Activated naive CD8-positive, alpha-beta T cell (primary cell): Measurements from ENCODE around the gene FBXL7.

Experiments used
- H3K27ac Mint-ChIP-seq: one replicate; pipeline ENCODE4 v1.8.0; 2021; ENCODE audit warnings: mixed read lengths
- H3K27me3 Mint-ChIP-seq: one replicate; pipeline ENCODE4 v1.8.0; 2021; ENCODE audit warnings: mixed read lengths
- H3K36me3 Mint-ChIP-seq: one replicate; pipeline ENCODE4 v1.8.0; 2021; ENCODE audit warnings: mixed read lengths
- H3K4me1 Mint-ChIP-seq: one replicate; pipeline ENCODE4 v1.8.0; 2021; ENCODE audit warnings: low read depth, mixed read lengths
- H3K4me3 Mint-ChIP-seq: one replicate; pipeline ENCODE4 v1.8.0; 2021; ENCODE audit warnings: mild to moderate bottlenecking, mixed read lengths
- H3K9me3 Mint-ChIP-seq: one replicate; pipeline ENCODE4 v1.8.0; 2021; ENCODE audit warnings: low read depth, mixed read lengths

Gene FBXL7

DNA sequence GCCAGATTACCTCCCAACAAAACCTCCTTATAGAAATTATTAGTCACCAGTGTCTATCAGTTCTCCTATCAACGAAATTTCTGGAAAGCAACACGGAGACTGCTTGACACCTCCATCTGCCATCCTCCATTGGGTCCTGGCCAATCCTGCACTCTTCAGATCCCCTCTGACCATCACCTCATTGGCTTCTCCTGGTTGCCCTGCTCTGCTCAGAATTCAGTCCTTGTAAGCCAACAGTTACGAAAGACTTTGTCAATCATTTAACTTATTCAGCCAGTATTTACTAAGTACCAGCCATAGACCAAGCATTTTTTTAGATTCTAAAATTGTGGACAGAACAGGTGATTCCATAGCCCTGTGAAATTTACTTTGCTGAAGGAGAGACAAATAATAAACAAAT lies 451.1 kb downstream of the FBXL7 start:
- H3K4me1 Mint-ChIP-seq = no peaks in the 10 kb centered on the region
- H3K4me3 Mint-ChIP-seq = no peak overlapping the region
- no peak overlapping the region for H3K27ac Mint-ChIP-seq
- peaks cover 6% of the 10 kb centered on the region for H3K9me3 Mint-ChIP-seq
- H3K27me3 Mint-ChIP-seq = no peaks in the 10 kb centered on the region
- H3K36me3 Mint-ChIP-seq = no peaks in the 10 kb centered on the region

GRCh38 chr5:15951550-15951949 lies 451.6 kb downstream of the FBXL7 start:
- Mint-ChIP-seq H3K27me3 (no peaks in the 10 kb centered on the region), H3K4me3 (no peak overlapping the region), H3K9me3 (peaks cover 6% of the 10 kb centered on the region), H3K4me1 (no peaks in the 10 kb centered on the region), H3K36me3 (no peaks in the 10 kb centered on the region), H3K27ac (no peak overlapping the region)

- H3K4me1 Mint-ChIP-seq = no peaks in the 10 kb centered on the region
- no peaks in the 10 kb centered on the region for H3K27me3 Mint-ChIP-seq
Observed at GRCh38 chr5:15956622-15957021, 456.6 kb downstream of the FBXL7 start.

DNA sequence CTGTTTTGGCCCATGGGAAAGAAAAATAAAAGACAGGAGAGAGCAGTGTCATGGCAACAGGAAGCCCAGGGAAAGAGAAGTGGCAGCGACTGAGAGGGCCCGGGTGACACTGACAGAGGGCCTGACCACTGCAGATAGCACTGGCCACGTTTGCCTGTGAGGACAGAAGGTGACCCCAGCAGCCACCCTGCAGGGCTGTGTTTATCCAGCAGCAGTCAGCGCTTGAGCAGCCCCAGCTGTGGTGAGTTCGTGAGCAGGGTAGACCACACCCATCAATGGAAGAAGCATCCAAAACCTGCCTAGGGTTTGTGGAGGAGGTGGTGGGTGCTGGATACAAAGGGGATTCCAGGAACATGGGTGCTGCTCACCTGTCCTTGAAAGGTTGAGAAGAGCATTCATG lies 457.1 kb downstream of the FBXL7 start:
- H3K9me3 Mint-ChIP-seq = peaks cover 13% of the 10 kb centered on the region
- H3K4me3 Mint-ChIP-seq = no peak overlapping the region
- no peaks in the 10 kb centered on the region for H3K36me3 Mint-ChIP-seq
- no peaks in the 10 kb centered on the region for H3K27me3 Mint-ChIP-seq
- no peak overlapping the region for H3K27ac Mint-ChIP-seq
- H3K4me1 Mint-ChIP-seq = no peaks in the 10 kb centered on the region

More at GRCh38 chr5:15956622-15957021, 456.6 kb downstream of the FBXL7 start:
- Mint-ChIP-seq H3K27ac (no peak overlapping the region), H3K36me3 (no peaks in the 10 kb centered on the region), H3K9me3 (peaks cover 13% of the 10 kb centered on the region), H3K4me3 (no peak overlapping the region)

GRCh38 chr5:15959370-15960164 lies 459.6 kb downstream of the FBXL7 start:
- no peak overlapping the region for H3K4me3 Mint-ChIP-seq
- no peaks in the 10 kb centered on the region for H3K36me3 Mint-ChIP-seq
- H3K27ac Mint-ChIP-seq = no peak overlapping the region
- no peaks in the 10 kb centered on the region for H3K27me3 Mint-ChIP-seq
- H3K9me3 Mint-ChIP-seq = peaks cover 10% of the 10 kb centered on the region
- no peaks in the 10 kb centered on the region for H3K4me1 Mint-ChIP-seq

DNA sequence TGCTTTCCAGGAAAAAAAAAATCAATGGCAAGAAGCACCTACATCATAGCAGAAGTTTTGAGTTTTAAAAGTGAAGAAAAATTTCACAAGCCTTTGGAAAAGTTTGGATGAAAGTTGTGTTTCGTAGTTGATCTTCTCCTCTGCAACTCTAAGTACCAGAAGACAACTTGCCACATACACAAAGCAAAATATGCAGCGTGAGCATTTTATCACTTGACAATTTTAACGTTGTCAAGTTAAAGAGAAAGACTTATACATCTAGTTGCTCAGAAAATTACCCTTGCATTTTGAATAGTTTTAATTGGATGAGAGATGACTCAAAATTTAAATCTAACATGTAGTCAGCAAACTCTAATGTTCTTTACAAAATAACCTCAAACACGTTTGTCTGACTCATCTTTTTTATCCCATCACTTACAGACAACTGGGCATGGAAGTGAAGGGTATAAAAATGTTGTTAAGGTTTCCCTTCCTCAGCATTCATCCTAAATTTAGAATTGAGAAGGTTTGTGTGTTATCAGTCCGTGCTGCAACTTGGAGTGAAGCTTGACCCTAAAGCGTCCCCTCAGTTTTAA lies 466.2 kb downstream of the FBXL7 start:
- Mint-ChIP-seq H3K4me3 (no peak overlapping the region), H3K27ac (no peak overlapping the region), H3K9me3 (no peaks in the 10 kb centered on the region), H3K4me1 (no peaks in the 10 kb centered on the region), H3K36me3 (no peaks in the 10 kb centered on the region), H3K27me3 (no peaks in the 10 kb centered on the region)

GRCh38 chr5:15966651-15967050 lies 466.7 kb downstream of the FBXL7 start:
- H3K27ac Mint-ChIP-seq = no peak overlapping the region
- H3K36me3 Mint-ChIP-seq = no peaks in the 10 kb centered on the region
- no peak overlapping the region for H3K4me3 Mint-ChIP-seq
- no peaks in the 10 kb centered on the region for H3K27me3 Mint-ChIP-seq
- H3K4me1 Mint-ChIP-seq = no peaks in the 10 kb centered on the region
- no peaks in the 10 kb centered on the region for H3K9me3 Mint-ChIP-seq

- H3K27me3 Mint-ChIP-seq = no peaks in the 10 kb centered on the region
- H3K4me3 Mint-ChIP-seq = no peak overlapping the region
- H3K9me3 Mint-ChIP-seq = no peaks in the 10 kb centered on the region
- H3K27ac Mint-ChIP-seq = no peak overlapping the region
- no peaks in the 10 kb centered on the region for H3K4me1 Mint-ChIP-seq
- no peaks in the 10 kb centered on the region for H3K36me3 Mint-ChIP-seq
Observed at GRCh38 chr5:15968993-15969392, 469.0 kb downstream of the FBXL7 start.

DNA sequence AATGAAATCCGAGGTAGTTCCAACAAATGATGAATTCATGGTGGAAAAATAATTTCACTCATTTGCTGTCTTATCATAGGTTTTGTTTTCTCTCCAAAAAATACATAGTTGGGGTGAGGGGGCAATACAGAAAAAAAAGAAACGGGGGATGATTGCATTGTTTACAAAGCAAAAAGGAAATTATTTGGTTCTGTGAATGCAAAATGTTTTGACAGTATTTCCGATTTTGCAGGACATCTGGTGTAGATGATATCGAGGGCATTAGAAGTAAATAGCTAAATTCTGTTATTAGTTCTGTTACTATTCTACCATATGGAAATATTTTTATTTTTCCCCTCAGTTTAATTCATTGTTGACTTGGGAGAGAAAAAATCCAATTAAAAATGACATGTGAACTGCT lies 477.9 kb downstream of the FBXL7 start:
- Mint-ChIP-seq H3K36me3 (no peaks in the 10 kb centered on the region), H3K9me3 (peaks cover 5% of the 10 kb centered on the region), H3K4me3 (no peak overlapping the region), H3K27ac (no peak overlapping the region), H3K27me3 (no peaks in the 10 kb centered on the region), H3K4me1 (no peaks in the 10 kb centered on the region)

DNA sequence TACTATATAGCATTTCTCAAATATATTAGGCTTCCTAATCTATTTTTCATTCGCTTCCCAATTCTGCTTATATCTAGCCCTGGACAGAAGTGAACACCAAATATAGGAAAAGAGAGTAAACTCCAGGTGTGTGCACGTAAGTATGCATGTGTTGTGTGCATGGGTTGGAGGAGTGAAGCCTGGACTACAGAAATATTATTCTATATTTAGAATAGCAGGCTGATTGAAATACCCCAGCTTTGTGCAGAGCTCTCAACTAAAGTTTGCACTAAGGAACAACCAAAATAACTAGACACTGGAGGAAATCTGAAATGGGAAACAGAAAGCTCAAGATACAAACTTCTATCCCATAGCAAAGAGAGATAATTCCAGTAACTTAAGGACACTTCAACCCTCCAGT lies 480.9 kb downstream of the FBXL7 start:
- no peaks in the 10 kb centered on the region for H3K4me1 Mint-ChIP-seq
- H3K27me3 Mint-ChIP-seq = no peaks in the 10 kb centered on the region
- no peaks in the 10 kb centered on the region for H3K36me3 Mint-ChIP-seq
- H3K27ac Mint-ChIP-seq = no peak overlapping the region
- H3K9me3 Mint-ChIP-seq = peaks cover 5% of the 10 kb centered on the region
- H3K4me3 Mint-ChIP-seq = no peak overlapping the region

GRCh38 chr5:15983392-15983791 lies 483.4 kb downstream of the FBXL7 start:
- Mint-ChIP-seq H3K27me3 (no peaks in the 10 kb centered on the region), H3K9me3 (peaks cover 3% of the 10 kb centered on the region), H3K27ac (no peak overlapping the region), H3K36me3 (no peaks in the 10 kb centered on the region), H3K4me3 (no peak overlapping the region), H3K4me1 (no peaks in the 10 kb centered on the region)
